K562 (cell line): ENCODE results near the gene HDAC1. TPM values are rescaled to one million over a fixed set of nuclear protein-coding genes. Genes with fewer than 3 reads are reported as not detected.

Source experiments
- ATAC-seq: fragments of 200-7000 bp; cut with Tn5 transposase; 3 replicates; pipeline ENCODE4 v1.9.1; 2020; ENCODE audit warnings: moderate library complexity
- BruUV-seq: library from RNA; stranded (reverse); fragments of 400-500 nt; replicated peaks from 2 replicates; lab custom pipeline; 2021; lab: Mats Ljungman, UMichigan
- CTCF ChIA-PET: fragments of 300-600 bp; formaldehyde crosslinking; extraction: SDS; loops from one replicate; lab custom pipeline; 2021; ENCODE audit warnings: low intra/inter-chr PET ratio; lab: Yijun Ruan, JAX
- POLR2A ChIA-PET: fragments of 300-600, 350-650 bp; sonication (Branson Sonifier 250); formaldehyde crosslinking; extraction: SDS; loops from one replicate; lab custom pipeline; 2021; ENCODE audit warnings: antibody characterized with exemption, inconsistent platforms; lab: Yijun Ruan, JAX
- DNase-seq, 4 experiments: peaks; one replicate each; pipeline versions ENCODE4 v3.0.0 to v3.0.0-alpha.2; 2011 to 2018; ENCODE audit warnings: low spot score in 3 of 4, mixed read lengths in 3 of 4; ENCODE audit errors: extremely low read depth in 1 of 4
- FAIRE-seq: peaks from 2 replicates; lab custom pipeline; 2011; peaks lifted over from hg19 to GRCh38; lab: Jason Lieb, UNC
- H2AFZ ChIP-seq: 2 replicates; pipeline ENCODE4 v1.6.0; 2011; ENCODE audit warnings: low read depth, low read length, control low read depth, inconsistent platforms
- H3K27ac ChIP-seq: fragments of 200-600 bp; 3 replicates; pipeline ENCODE4 v1.8.0; 2011; ENCODE audit warnings: low read depth, mild to moderate bottlenecking, control low read depth, inconsistent platforms, low read length, moderate library complexity, mixed read lengths; ENCODE audit errors: extremely low read depth
- H3K27me3 ChIP-seq, 2 experiments: fragments of 300-600 bp in 1 of 2; 2 replicates in 1 of 2; 3 replicates in 1 of 2; pipeline versions ENCODE4 v1.6.0 to v1.8.0; 2011; ENCODE audit warnings: inconsistent platforms in 2 of 2, low read length in 2 of 2, mild to moderate bottlenecking in 1 of 2, mixed read lengths in 1 of 2, moderate library complexity in 1 of 2; ENCODE audit not compliant: control insufficient read depth in 2 of 2, insufficient read depth in 2 of 2
- H3K36me3 ChIP-seq: fragments of 300-600 bp; 3 replicates; pipeline ENCODE4 v1.8.0; 2011; ENCODE audit warnings: mild to moderate bottlenecking, low read length, inconsistent platforms; ENCODE audit not compliant: control insufficient read depth, insufficient read depth
- H3K4me1 ChIP-seq, 2 experiments: fragments of 200-600 bp in 1 of 2; replicated peaks in 1 of 2; 2 replicates in 1 of 2; 3 replicates in 1 of 2; pipeline versions ENCODE4 v1.5.1 to v1.8.0; 2011; ENCODE audit warnings: inconsistent platforms in 2 of 2, low read length in 2 of 2, mild to moderate bottlenecking in 1 of 2, mixed read lengths in 1 of 2, moderate library complexity in 1 of 2; ENCODE audit not compliant: control insufficient read depth in 2 of 2, insufficient read depth in 2 of 2
- H3K4me2 ChIP-seq: 2 replicates; pipeline ENCODE4 v1.6.1; 2011; ENCODE audit warnings: low read length, control low read depth, inconsistent platforms, mixed read lengths; ENCODE audit not compliant: insufficient read depth
- H3K4me3 ChIP-seq: fragments of 200-600 bp; sonication (generic), shearing (Covaris generic); 2 replicates; pipeline ENCODE4 v1.5.1; 2016; ENCODE audit warnings: control low read depth, inconsistent platforms
- H3K79me2 ChIP-seq: fragments of 200-600 bp; 3 replicates; pipeline ENCODE4 v1.8.0; 2011; ENCODE audit warnings: low read length, inconsistent platforms; ENCODE audit not compliant: control insufficient read depth, insufficient read depth
- H3K9ac ChIP-seq, 2 experiments: 2 replicates each; pipeline versions ENCODE4 v1.6.0 to v1.6.1; 2011; ENCODE audit warnings: low read depth in 2 of 2, low read length in 2 of 2, control low read depth in 1 of 2, inconsistent platforms in 1 of 2, mild to moderate bottlenecking in 1 of 2, mixed read lengths in 1 of 2; ENCODE audit not compliant: insufficient read depth in 1 of 2
- H3K9me1 ChIP-seq: one replicate; pipeline ENCODE4 v1.6.0; 2011; ENCODE audit warnings: inconsistent platforms, mild to moderate bottlenecking, low read length, moderate library complexity; ENCODE audit not compliant: control insufficient read depth, insufficient read depth
- H3K9me3 ChIP-seq: replicated peaks from 2 replicates; pipeline ENCODE4 v1.5.1; 2011; ENCODE audit warnings: low read depth, low read length, inconsistent platforms; ENCODE audit not compliant: control insufficient read depth, insufficient read depth
- H4K20me1 ChIP-seq: replicated peaks from 2 replicates; pipeline ENCODE4 v1.6.1; 2011; ENCODE audit warnings: low read length, inconsistent platforms, mixed read lengths; ENCODE audit not compliant: control insufficient read depth, insufficient read depth
- ARID3A ChIP-seq: IDR thresholded peaks from 2 replicates; pipeline ENCODE4 v1.6.1; 2012; ENCODE audit warnings: low read depth, low read length, improper control_type of control experiment, borderline replicate concordance
- CEBPB ChIP-seq: fragments of 450-650 bp; IDR thresholded peaks from 2 replicates; pipeline ENCODE4 v1.6.1; 2016; ENCODE audit warnings: missing genetic modification characterization, missing compliant biosample characterization
- ESRRA ChIP-seq: fragments of 450-650 bp; IDR thresholded peaks from 2 replicates; pipeline ENCODE4 v1.6.1; 2014; ENCODE audit warnings: low read depth, mild to moderate bottlenecking, moderate library complexity, borderline replicate concordance
- FOXP1 ChIP-seq: sonication (generic); formaldehyde crosslinking; IDR thresholded peaks from 2 replicates; pipeline ENCODE4 v1.8.0; 2022; ENCODE audit warnings: mild to moderate bottlenecking, missing genetic modification reagents
- ILF3 ChIP-seq: fragments of 450-650 bp; IDR thresholded peaks from 2 replicates; pipeline ENCODE4 v1.6.1; 2018; ENCODE audit warnings: antibody characterized with exemption, mild to moderate bottlenecking, moderate library complexity, borderline replicate concordance
- ILK ChIP-seq: fragments of 450-650 bp; IDR thresholded peaks from 2 replicates; pipeline ENCODE4 v1.6.1; 2016; ENCODE audit warnings: missing genetic modification characterization, low read depth, mild to moderate bottlenecking, missing compliant biosample characterization, moderate library complexity, borderline replicate concordance
- KAT2B ChIP-seq: IDR thresholded peaks from one replicate; pipeline ENCODE4 v1.6.1; 2012; ENCODE audit warnings: low read depth, mild to moderate bottlenecking, control low read depth, inconsistent platforms, low read length, moderate library complexity
- KDM1A ChIP-seq, 2 experiments: fragments of 450-650 bp; IDR thresholded peaks; 2 replicates each; pipeline ENCODE4 v1.6.1; 2016; ENCODE audit warnings: mild to moderate bottlenecking in 2 of 2
- MAFG ChIP-seq: fragments of 450-650 bp; conservative IDR thresholded peaks from 2 replicates; pipeline ENCODE4 v1.6.1; 2016; ENCODE audit warnings: missing genetic modification characterization, missing compliant biosample characterization
- MEIS2 ChIP-seq: fragments of 450-650 bp; IDR thresholded peaks from 2 replicates; pipeline ENCODE4 v1.6.1; 2014; ENCODE audit warnings: mild to moderate bottlenecking; ENCODE audit not compliant: partially characterized antibody
- NR2C1 ChIP-seq, 2 experiments: fragments of 450-650 bp; IDR thresholded peaks; 2 replicates each; pipeline ENCODE4 v1.6.1; 2017; ENCODE audit warnings: mild to moderate bottlenecking in 2 of 2, antibody characterized with exemption in 1 of 2, inconsistent platforms in 1 of 2, missing compliant biosample characterization in 1 of 2, missing genetic modification characterization in 1 of 2
- NR2C2 ChIP-seq, 2 experiments: fragments of 200-800 bp in 1 of 2; sonication (Bioruptor generic) in 1 of 2; sonication (generic) in 1 of 2; formaldehyde crosslinking in 1 of 2; IDR thresholded peaks; 2 replicates each; pipeline versions ENCODE4 v1.6.1 to v1.8.0; 2016 to 2022; ENCODE audit warnings: mild to moderate bottlenecking in 1 of 2, missing compliant biosample characterization in 1 of 2, missing genetic modification characterization in 1 of 2, missing genetic modification reagents in 1 of 2
- SOX6 ChIP-seq: fragments of 450-650 bp; IDR thresholded peaks from 2 replicates; pipeline ENCODE4 v1.6.1; 2014; ENCODE audit warnings: mild to moderate bottlenecking
- TEAD4 ChIP-seq, 2 experiments: sonication (generic) in 1 of 2; formaldehyde crosslinking in 1 of 2; IDR thresholded peaks; 2 replicates each; pipeline versions ENCODE4 v1.6.1 to v1.8.0; 2012 to 2022; ENCODE audit warnings: borderline replicate concordance in 1 of 2, inconsistent platforms in 1 of 2, low read length in 1 of 2, mild to moderate bottlenecking in 1 of 2, missing genetic modification reagents in 1 of 2
- ZEB2 ChIP-seq: fragments of 450-650 bp; IDR thresholded peaks from 2 replicates; pipeline ENCODE4 v1.6.1; 2016
- ZFP36 ChIP-seq: fragments of 150-350 bp; IDR thresholded peaks from 2 replicates; pipeline ENCODE4 v1.6.1; 2018; ENCODE audit warnings: low read length, low read depth; ENCODE audit not compliant: partially characterized antibody
- ZNF551 ChIP-seq: fragments of 250-450 bp; sonication (Bioruptor Pico); IDR thresholded peaks from 2 replicates; pipeline ENCODE4 v1.5.0; 2021; ENCODE audit warnings: mild to moderate bottlenecking, moderate library complexity
- WGBS: fragments of 100-300 bp; shearing (Covaris generic); methylation state at CpG from one replicate; pipeline ENCODE4 v1.1.6; 2016; ENCODE audit warnings: low coverage, mixed read lengths; ENCODE audit not compliant: insufficient coverage; ENCODE audit errors: missing lambda C conversion rate; 5-methylcytosine and 5-hydroxymethylcytosine counted together
- in situ Hi-C: fragments of 300-500 bp; cut with MboI; formaldehyde crosslinking; loops from 4 replicates; pipeline ENCODE4 v1.15.0; 2018; ENCODE audit warnings: inconsistent platforms, mixed read lengths
- intact Hi-C: fragments of 100-400 bp; cut with micrococcal nuclease; formaldehyde crosslinking; loops from 2 replicates; pipeline ENCODE4 v1.14.2; 2022
- polyA plus RNA-seq, 8 experiments: library from polyadenylated mRNA; depleted of rRNA in 4 of 8; stranded (reverse) in 5 of 8; unstranded in 3 of 8; fragments of >200 nt; fragmentation: Nextera tagmentation in 2 of 8; fragmentation: Illumina TruSeq in 1 of 8; extraction: Ambion mirVana in 2 of 8; extraction: Trizol in 1 of 8; gene quantifications; 2 replicates each; pipeline versions ENCODE4 v1.2.1 to v1.2.3, GENCODE V29; 2011 to 2014; ENCODE audit warnings: inconsistent platforms in 1 of 8, missing spikeins in 1 of 8
- total RNA-seq, 7 experiments: library from RNA; depleted of rRNA in 6 of 7; stranded (reverse); fragments of >200 nt in 6 of 7; fragmentation: Illumina TruSeq in 2 of 7; extraction: Trizol in 2 of 7; gene quantifications; 2 replicates each; pipeline versions ENCODE4 v1.2.1 to v1.2.3, GENCODE V29; 2011 to 2021; ENCODE audit warnings: low replicate concordance in 1 of 7
- TF ChIP-seq, protein P1 (sequence below): fragments of 450-650 bp; IDR thresholded peaks from 2 replicates; pipeline ENCODE4 v1.6.1; 2017; ENCODE audit warnings: mild to moderate bottlenecking, moderate library complexity

HDAC1 gene
- total and polyA plus RNA-seq, 9 of the 15 experiments (the other 6 are each of a cell fraction or from before 2014, with no cell fraction given) = 169 to 384 (median 193) TPM

DNA sequence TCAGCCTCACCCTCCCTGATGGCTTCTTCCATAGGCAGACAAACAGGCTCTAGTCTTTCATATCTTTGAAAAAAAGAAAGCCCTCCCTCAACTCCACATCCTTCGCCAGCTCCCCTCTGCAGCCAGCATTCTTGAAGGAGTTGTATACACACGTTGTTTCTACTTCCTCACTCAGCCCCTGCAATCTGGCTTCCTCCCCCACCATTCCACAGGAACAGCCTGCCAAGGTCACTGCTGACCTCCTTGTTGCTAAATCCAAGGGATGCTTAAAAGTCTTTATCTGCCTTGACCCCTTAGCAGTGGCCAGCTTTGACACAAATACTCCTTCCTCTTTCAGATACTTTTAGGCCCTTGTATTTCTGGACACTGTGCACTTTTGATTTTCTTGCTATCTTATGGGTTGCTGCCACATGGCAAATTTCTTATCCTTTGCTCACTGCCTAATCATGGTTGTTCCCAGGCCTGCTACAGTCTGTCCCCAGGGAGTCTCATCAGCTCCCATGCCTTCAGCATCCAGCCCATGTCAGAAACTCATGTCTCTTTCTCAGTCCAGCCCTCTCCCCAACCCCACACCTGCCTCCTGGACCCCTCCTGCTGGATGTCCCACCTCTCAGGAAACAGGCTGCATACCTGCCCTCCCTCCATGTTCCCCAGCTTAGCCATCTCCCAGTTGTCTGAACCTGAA lies 62.1 kb downstream of the HDAC1 start:
- ChIA-PET CTCF (no interaction called here), POLR2A (interaction anchor here (0.6 to 3.8 kb wide), 5 partner anchors 9 to 22 kb away, joined by 4 to 36 read pairs (median 8); partner anchors contain the start of gene MARCKSL1)
- peaks cover 12% of the 10 kb centered on the region; the same call in 2 of the 3 replicates for H3K79me2 ChIP-seq
- H2AFZ ChIP-seq = no peak overlapping the region
- H4K20me1 ChIP-seq = 0 out of 2 replicates have a peak, but pooled peaks cover 6% of the 10 kb centered on the region
- no peak overlapping the region for H3K27ac ChIP-seq
- no peak overlapping the region for H3K4me2 ChIP-seq
- H3K4me1 ChIP-seq = peaks cover 28 to 42% of the 10 kb centered on the region in 2 experiments
- in situ Hi-C loops (no loop called here), intact Hi-C loops (loop anchor here (5.0 kb wide), 1 partner anchor 148 kb away; no protein-coding TSS in a partner anchor)
- ATAC-seq (no peak), DNase-seq (peak in 1 of 4 experiments; percentile 52), FAIRE-seq (no peak)
- H3K9me1 ChIP-seq = no peaks in the 10 kb centered on the region
- H3K36me3 ChIP-seq = peaks cover 8% of the 10 kb centered on the region; the same call in 1 of the 3 replicates
- 41% methylated on average over 2 of the region's 2 CpGs for WGBS
- H3K9me3 ChIP-seq = no peaks in the 10 kb centered on the region; the same call in 1 of the 2 replicates
- no peak overlapping the region for H3K4me3 ChIP-seq
- H3K27me3 ChIP-seq = no peaks in the 10 kb centered on the region
- no TSS peak for BruUV-seq
- peak overlapping the region in 1 of 2 experiments; percentile 54; a peak in 2 of 4 replicates for H3K9ac ChIP-seq
- TF ChIP-seq ESRRA (peak; percentile 91), KAT2B (no peak), ILF3 (no peak), CEBPB (tag) (0 out of 2 replicates have a peak, but pooled peaks have one; percentile 17), ILK (no peak), ARID3A (no peak), MAFG (tag) (no peak), MEIS2 (no peak), FOXP1 (CRISPR knock-in tag) (no peak), ZFP36 (no peak), SOX6 (peak; percentile 25; the same call in 1 of the 2 replicates), ZNF551 (CRISPR knock-in tag) (no peak), KDM1A (IDR thresholded peaks at IDR 0.05) (peak; percentile 88 to 91), NR2C1 (IDR thresholded peaks at IDR 0.05) (peak; percentile 43; the same call in 1 of the 2 replicates), NR2C1 (tag; IDR thresholded peaks at IDR 0.05) (peak; percentile 58), NR2C2 (CRISPR knock-in tag; IDR thresholded peaks at IDR 0.05) (no peak), NR2C2 (tag; IDR thresholded peaks at IDR 0.05) (peak; percentile 40; the same call in 1 of the 2 replicates), ZEB2 (no peak), TEAD4 (IDR thresholded peaks at IDR 0.05; ENCODE audit: low read length) (peak; percentile 61; the same call in 1 of the 2 replicates), TEAD4 (CRISPR knock-in tag; IDR thresholded peaks at IDR 0.05; ENCODE audit: borderline replicate concordance) (no peak)
- TF ChIP-seq, protein P1, sequence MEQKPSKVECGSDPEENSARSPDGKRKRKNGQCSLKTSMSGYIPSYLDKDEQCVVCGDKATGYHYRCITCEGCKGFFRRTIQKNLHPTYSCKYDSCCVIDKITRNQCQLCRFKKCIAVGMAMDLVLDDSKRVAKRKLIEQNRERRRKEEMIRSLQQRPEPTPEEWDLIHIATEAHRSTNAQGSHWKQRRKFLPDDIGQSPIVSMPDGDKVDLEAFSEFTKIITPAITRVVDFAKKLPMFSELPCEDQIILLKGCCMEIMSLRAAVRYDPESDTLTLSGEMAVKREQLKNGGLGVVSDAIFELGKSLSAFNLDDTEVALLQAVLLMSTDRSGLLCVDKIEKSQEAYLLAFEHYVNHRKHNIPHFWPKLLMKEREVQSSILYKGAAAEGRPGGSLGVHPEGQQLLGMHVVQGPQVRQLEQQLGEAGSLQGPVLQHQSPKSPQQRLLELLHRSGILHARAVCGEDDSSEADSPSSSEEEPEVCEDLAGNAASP = no peak
